Parietal lobe (tissue), 1 donor: ENCODE results near the gene OGDHL. TPM values are rescaled to one million over a fixed set of nuclear protein-coding genes. Genes with fewer than 3 reads are reported as not detected.

Source experiments
- total RNA-seq: library from RNA; depleted of rRNA; stranded (reverse); fragments of >200 nt; gene quantifications from one replicate; pipeline ENCODE4 v1.2.3, GENCODE V29; 2014

Gene OGDHL
- total RNA-seq: 7.5 TPM

GRCh38 chr10:49761789-49762565, at the start of gene OGDHL:
Gene OGDHL, minus strand, starts transcription at chr10:49762323. Its CDS starts 3,731 bp downstream, at chr10:49758592.

Other genes starting within 250 kb of the OGDHL start
- 44.4 TPM for gene ERCC6, start 223.2 kb downstream of the OGDHL start, total RNA-seq
- gene SLC18A3, start 152.0 kb downstream of the OGDHL start, total RNA-seq: not detected
- gene CHAT, start 148.3 kb downstream of the OGDHL start, total RNA-seq: 0.63 TPM
- not detected for gene C10orf53, start 82.7 kb downstream of the OGDHL start, total RNA-seq
- 108 TPM for gene PARG, start 179.7 kb upstream of the OGDHL start, total RNA-seq
- 31.6 TPM for gene TIMM23B, start 179.7 kb upstream of the OGDHL start, total RNA-seq
- 11.0 TPM for gene AGAP6, start 226.1 kb upstream of the OGDHL start, total RNA-seq